HepG2 (cell line): ENCODE data around the gene PA2G4. TPM values are rescaled to one million over a fixed set of nuclear protein-coding genes. Genes with fewer than 3 reads are reported as not detected.

Experiments used
- ARID2 ChIP-seq: sonication (generic); formaldehyde crosslinking; IDR thresholded peaks from 2 replicates; pipeline ENCODE4 v1.8.1; 2022; ENCODE audit warnings: mild to moderate bottlenecking, missing genetic modification reagents, borderline replicate concordance
- ATAD3A ChIP-seq: sonication (generic); formaldehyde crosslinking; IDR thresholded peaks from 2 replicates; pipeline ENCODE4 v1.4.0; 2020; ENCODE audit warnings: missing genetic modification reagents
- ATF1 ChIP-seq: IDR thresholded peaks from 2 replicates; pipeline ENCODE4 v1.6.1; 2016; ENCODE audit warnings: mild to moderate bottlenecking, control low read depth
- ATF4 ChIP-seq, 2 experiments: fragments of 450-650 bp in 1 of 2; sonication (generic) in 1 of 2; formaldehyde crosslinking; IDR thresholded peaks; 2 replicates each; pipeline versions ENCODE4 v1.5.0 to v1.8.0; 2020 to 2022; ENCODE audit warnings: mild to moderate bottlenecking in 1 of 2, missing genetic modification reagents in 1 of 2
- BATF2 ChIP-seq: sonication (generic); formaldehyde crosslinking; IDR thresholded peaks from 2 replicates; pipeline ENCODE4 v1.8.0; 2022; ENCODE audit warnings: mild to moderate bottlenecking, missing genetic modification reagents, moderate library complexity
- DNMT3B ChIP-seq: conservative IDR thresholded peaks from 2 replicates; pipeline ENCODE4 v1.6.1; 2016; ENCODE audit warnings: missing biosample characterization, control low read depth
- FOSL1 ChIP-seq: sonication (generic); formaldehyde crosslinking; IDR thresholded peaks from 2 replicates; pipeline ENCODE4 v1.9.0; 2021; ENCODE audit warnings: missing genetic modification reagents, borderline replicate concordance
- GATA4 ChIP-seq: sonication (generic); IDR thresholded peaks from 2 replicates; pipeline ENCODE4 v1.6.1; 2016; ENCODE audit warnings: antibody characterized with exemption, low read depth, borderline replicate concordance
- IRX3 ChIP-seq: sonication (generic); formaldehyde crosslinking; IDR thresholded peaks from 2 replicates; pipeline ENCODE4 v1.8.1; 2023; ENCODE audit warnings: mild to moderate bottlenecking, low read depth, missing genetic modification reagents, borderline replicate concordance
- ISL2 ChIP-seq: sonication (generic); formaldehyde crosslinking; IDR thresholded peaks from 2 replicates; pipeline ENCODE4 v1.5.0; 2020; ENCODE audit warnings: missing genetic modification reagents
- KDM6A ChIP-seq: IDR thresholded peaks from 2 replicates; pipeline ENCODE4 v1.6.1; 2016; ENCODE audit warnings: low read depth
- MAZ ChIP-seq, 2 experiments: sonication (generic) in 1 of 2; formaldehyde crosslinking in 1 of 2; IDR thresholded peaks; 2 replicates each; pipeline versions ENCODE4 v1.5.0 to v1.6.1; 2012 to 2020; ENCODE audit warnings: low read depth in 2 of 2, mild to moderate bottlenecking in 2 of 2, borderline replicate concordance in 1 of 2, improper control_type of control experiment in 1 of 2, low read length in 1 of 2, missing genetic modification reagents in 1 of 2, moderate library complexity in 1 of 2
- MEIS2 ChIP-seq: sonication (generic); formaldehyde crosslinking; IDR thresholded peaks from 2 replicates; pipeline ENCODE4 v1.9.0; 2021; ENCODE audit warnings: mild to moderate bottlenecking, missing genetic modification reagents
- MYC ChIP-seq: sonication (generic); formaldehyde crosslinking; IDR thresholded peaks from 2 replicates; pipeline ENCODE4 v1.9.0; 2021; ENCODE audit warnings: missing genetic modification reagents, borderline replicate concordance
- POLR2G ChIP-seq: fragments of 200-400 bp; formaldehyde crosslinking; IDR thresholded peaks from 2 replicates; pipeline ENCODE4 v1.6.1; 2018; ENCODE audit warnings: mild to moderate bottlenecking, low read depth, low read length, moderate library complexity
- PRPF4 ChIP-seq: fragments of 200-400 bp; formaldehyde crosslinking; IDR thresholded peaks from 2 replicates; pipeline ENCODE4 v1.6.1; 2016; ENCODE audit warnings: low read length, low read depth; ENCODE audit not compliant: poor library complexity, severe bottlenecking
- REXO4 ChIP-seq: sonication (generic); formaldehyde crosslinking; IDR thresholded peaks from 2 replicates; pipeline ENCODE4 v1.8.0; 2022; ENCODE audit warnings: missing genetic modification reagents, mild to moderate bottlenecking, borderline replicate concordance
- SMAD1 ChIP-seq: sonication (generic); formaldehyde crosslinking; IDR thresholded peaks from 2 replicates; pipeline ENCODE4 v1.4.0; 2020; ENCODE audit warnings: missing genetic modification reagents, low read depth, mild to moderate bottlenecking, borderline replicate concordance
- THAP9 ChIP-seq: sonication (generic); formaldehyde crosslinking; IDR thresholded peaks from 2 replicates; pipeline ENCODE4; 2020; ENCODE audit warnings: missing genetic modification reagents, mild to moderate bottlenecking, borderline replicate concordance
- TSC22D2 ChIP-seq: sonication (generic); formaldehyde crosslinking; IDR thresholded peaks from 2 replicates; pipeline ENCODE4 v1.5.1; 2020; ENCODE audit warnings: missing genetic modification reagents, mild to moderate bottlenecking, borderline replicate concordance
- ZNF256 ChIP-seq: sonication (generic); formaldehyde crosslinking; conservative IDR thresholded peaks from 2 replicates; pipeline ENCODE4 v1.4.0; 2020; ENCODE audit warnings: missing genetic modification reagents
- ZNF335 ChIP-seq: sonication (generic); formaldehyde crosslinking; IDR thresholded peaks from 2 replicates; pipeline ENCODE4 v1.4.0; 2020; ENCODE audit warnings: missing genetic modification reagents
- polyA plus RNA-seq, 8 experiments: library from polyadenylated mRNA; depleted of rRNA in 3 of 8; stranded (reverse) in 7 of 8; unstranded in 1 of 8; fragments of >200 nt; fragmentation: Illumina TruSeq in 4 of 8; extraction: Trizol in 4 of 8; gene quantifications; 2 replicates each; pipeline versions ENCODE4 v1.2.1 to v1.2.3, GENCODE V29; 2011 to 2016; ENCODE audit warnings: low read depth in 4 of 8, missing spikeins in 1 of 8, mixed read lengths in 1 of 8; ENCODE audit not compliant: insufficient read depth in 1 of 8
- total RNA-seq, 5 experiments: library from RNA; depleted of rRNA; stranded (reverse); fragments of >200 nt; fragmentation: Illumina TruSeq; extraction: Trizol; gene quantifications; 2 replicates each; pipeline ENCODE4 v1.2.3, GENCODE V29; 2016; ENCODE audit warnings: low read depth in 1 of 5

Gene PA2G4
- total and polyA plus RNA-seq, 2 of the 13 experiments (the other 11 are each of a cell fraction or from before 2014, with no cell fraction given): 147 to 240 TPM

GRCh38 chr12:56080556-56081138, 23.7 kb upstream of the PA2G4 start (continued):
- TF ChIP-seq MAZ (IDR thresholded peaks at IDR 0.05; ENCODE audit: borderline replicate concordance, low read depth, low read length): peak; percentile 59; the same call in 1 of the 2 replicates
- no peak; the same call in 1 of the 2 replicates for TF ChIP-seq MAZ (CRISPR knock-in tag; IDR thresholded peaks at IDR 0.05; ENCODE audit: low read depth)
- TF ChIP-seq GATA4: peak; percentile 64; the same call in 1 of the 2 replicates
- TF ChIP-seq DNMT3B (CRISPR knock-in tag): no peak
- peak in 1 of 2 experiments; percentile 74; a peak in 2 of 4 replicates for TF ChIP-seq ATF4 (CRISPR knock-in tag; IDR thresholded peaks at IDR 0.05)
- TF ChIP-seq SMAD1 (CRISPR knock-in tag): no peak
- no peak for TF ChIP-seq ZNF256 (CRISPR knock-in tag)
- TF ChIP-seq ATAD3A: no peak
- TF ChIP-seq PRPF4: no peak
- peak; percentile 37 for TF ChIP-seq POLR2G
- peak; percentile 27; the same call in 1 of the 2 replicates for TF ChIP-seq ISL2 (CRISPR knock-in tag)
- TF ChIP-seq THAP9 (CRISPR knock-in tag): 0 out of 2 replicates have a peak, but pooled peaks have one; percentile 5
- no peak for TF ChIP-seq MYC (CRISPR knock-in tag)
- no peak for TF ChIP-seq ZNF335 (CRISPR knock-in tag)
- TF ChIP-seq FOSL1 (CRISPR knock-in tag): no peak
- no peak for TF ChIP-seq ARID2 (CRISPR knock-in tag)
- TF ChIP-seq MEIS2: no peak
- TF ChIP-seq TSC22D2: no peak
- TF ChIP-seq REXO4 (CRISPR knock-in tag): no peak
- no peak for TF ChIP-seq KDM6A
- TF ChIP-seq ATF1 (CRISPR knock-in tag): no peak
- no peak for TF ChIP-seq IRX3
- TF ChIP-seq BATF2 (CRISPR knock-in tag): no peak
